Loucy (cell line): ENCODE data around the gene ST6GALNAC4.

ENCODE experiments used
- CTCF ChIP-seq: fragments of 200-600 bp; sonication (generic); conservative IDR thresholded peaks from 2 replicates; pipeline ENCODE4 v1.5.1; 2014; ENCODE audit warnings: mild to moderate bottlenecking, antibody characterized with exemption, low read length
- EZH2phosphoT487 ChIP-seq: fragments of 200-600 bp; IDR thresholded peaks from 2 replicates; pipeline ENCODE4 v1.6.1; 2018; ENCODE audit warnings: antibody characterized with exemption, mild to moderate bottlenecking, moderate library complexity, borderline replicate concordance

GRCh38 chr9:127897193-127897692 is 19.6 kb downstream of the ST6GALNAC4 start:
- TF ChIP-seq CTCF = no peak
- no peak for TF ChIP-seq EZH2phosphoT487
